Bronchial epithelial cell (primary cell): ENCODE data around the gene POU2AF1. TPM values are rescaled to one million over a fixed set of nuclear protein-coding genes. Genes with fewer than 3 reads are reported as not detected.

ENCODE experiments used
- DNase-seq: peaks from one replicate; pipeline ENCODE4 v3.0.0-alpha.2; 2010; ENCODE audit warnings: low read depth
- FAIRE-seq: peaks from 2 replicates; lab custom pipeline; 2011; peaks lifted over from hg19 to GRCh38; lab: Jason Lieb, UNC
- H3K27me3 ChIP-seq: 2 replicates; pipeline ENCODE4 v1.5.1; 2011; ENCODE audit warnings: low read length; ENCODE audit not compliant: control insufficient read depth, insufficient read depth
- H3K36me3 ChIP-seq: 2 replicates; pipeline ENCODE4 v1.5.1; 2011; ENCODE audit warnings: low read length; ENCODE audit not compliant: control insufficient read depth, insufficient read depth
- H3K4me3 ChIP-seq: 2 replicates; pipeline ENCODE4 v1.5.1; 2011; ENCODE audit warnings: mild to moderate bottlenecking, low read depth, low read length, control low read depth
- CTCF ChIP-seq: IDR thresholded peaks from 2 replicates; pipeline ENCODE4 v1.5.1; 2011; ENCODE audit warnings: mild to moderate bottlenecking, moderate library complexity, low read length, control low read depth, inconsistent platforms; ENCODE audit not compliant: insufficient read depth, severe bottlenecking
- total RNA-seq: library from RNA; depleted of rRNA; stranded (reverse); fragments of >200 nt; gene quantifications from 2 replicates; pipeline ENCODE4 v1.2.1, GENCODE V29; 2014

POU2AF1 gene
- total RNA-seq, 1 donor from 2014 or later, result not detected

- TF ChIP-seq CTCF, result no peak
- Histone ChIP-seq H3K4me3 (no peak overlapping the region), H3K36me3 (no peaks in the 10 kb centered on the region), H3K27me3 (no peaks in the 10 kb centered on the region)
- DNase-seq, result no peak
- FAIRE-seq, result no peak
These were observed 14.6 kb downstream of the POU2AF1 start for GRCh38 chr11:111364503-111364902.

GRCh38 chr11:111363985-111364384 lies 15.1 kb downstream of the POU2AF1 start:
- H3K4me3 ChIP-seq, result no peak overlapping the region
- TF ChIP-seq CTCF, result no peak
- FAIRE-seq (no peak), DNase-seq (no peak)
- H3K27me3 ChIP-seq, result no peaks in the 10 kb centered on the region
- no peaks in the 10 kb centered on the region for H3K36me3 ChIP-seq

GRCh38 chr11:111362887-111363411 lies 16.1 kb downstream of the POU2AF1 start:
- H3K4me3 ChIP-seq, result no peak overlapping the region
- peak; percentile 58 for DNase-seq
- no peak for FAIRE-seq
- TF ChIP-seq CTCF, result no peak
- no peaks in the 10 kb centered on the region for H3K36me3 ChIP-seq
- H3K27me3 ChIP-seq, result no peaks in the 10 kb centered on the region

GRCh38 chr11:111361874-111362273 lies 17.2 kb downstream of the POU2AF1 start:
- DNase-seq (peak; percentile 53), FAIRE-seq (no peak)
- no peaks in the 10 kb centered on the region for H3K27me3 ChIP-seq
- no peak overlapping the region for H3K4me3 ChIP-seq
- TF ChIP-seq CTCF, result no peak
- H3K36me3 ChIP-seq, result no peaks in the 10 kb centered on the region

- Histone ChIP-seq H3K27me3 (no peaks in the 10 kb centered on the region), H3K36me3 (no peaks in the 10 kb centered on the region), H3K4me3 (no peak overlapping the region)
- FAIRE-seq (no peak), DNase-seq (peak; percentile 18)
- TF ChIP-seq CTCF, result no peak
These were observed 17.8 kb downstream of the POU2AF1 start for GRCh38 chr11:111361052-111361801.
